ENCODE results near the gene BLVRB.

DNA sequence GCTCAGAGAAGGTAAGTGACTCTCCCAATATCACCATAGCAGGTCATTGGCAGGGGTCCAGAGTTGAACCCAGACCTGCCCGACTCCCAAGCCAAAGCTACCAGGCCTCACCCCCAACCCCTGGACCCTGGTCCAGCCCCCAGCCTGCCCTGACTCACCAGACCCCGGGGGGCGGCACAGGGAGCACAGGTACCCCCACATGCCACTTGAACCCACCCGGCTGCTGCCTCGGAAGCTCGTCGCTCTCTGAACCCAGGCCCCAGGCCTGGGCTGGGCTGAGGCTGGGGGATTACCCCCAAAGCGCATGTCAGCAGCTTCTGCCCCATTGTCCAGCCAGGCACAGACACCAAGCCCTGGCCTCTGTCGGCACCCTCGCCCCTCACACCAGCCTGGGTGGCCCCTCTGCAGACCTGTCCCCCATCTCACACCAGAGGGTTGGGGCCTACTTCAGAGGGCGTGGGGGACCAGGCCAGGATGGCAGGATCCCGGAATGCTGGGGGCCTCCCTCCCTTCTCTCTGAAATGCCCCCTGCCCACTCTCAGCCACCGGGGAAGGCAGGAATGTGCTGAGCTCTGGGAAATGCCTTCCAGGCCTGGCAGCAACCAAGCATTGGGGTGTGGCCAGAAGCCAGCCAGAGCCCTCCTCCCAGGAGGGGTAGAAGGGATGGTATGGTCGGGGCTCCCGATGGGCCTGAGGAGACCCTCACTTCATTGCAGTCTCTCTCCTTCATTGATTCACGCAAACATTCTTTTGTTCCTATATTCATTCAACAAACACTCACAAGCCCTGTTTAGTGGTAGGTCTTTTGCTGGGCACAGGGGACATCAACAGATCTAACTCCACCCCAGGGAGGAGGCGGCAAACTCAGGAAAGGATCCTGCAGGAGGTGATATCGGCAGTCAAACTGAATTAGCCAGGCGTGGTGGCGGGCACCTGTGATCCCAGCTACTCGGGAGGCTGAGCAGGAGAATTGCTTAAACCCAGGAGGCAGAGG lies 50.7 kb downstream of the BLVRB start:
- TF ChIP-seq EZH2 (IDR thresholded peaks at IDR 0.05; ENCODE audit: insufficient read depth, poor library complexity, severe bottlenecking), result no peak
- TF ChIP-seq EZH2phosphoT487 (IDR thresholded peaks at IDR 0.05; ENCODE audit: insufficient read depth, low read depth), result no peak

Measured in GM23248 (cell line).